HFF-Myc (cell line): ENCODE measurements around the gene DIP2C.
A peak's percentile ranks its signal among the peaks of the same experiment; 100 is the strongest.

Experiments
- DNase-seq: peaks from one replicate; pipeline ENCODE4 v3.0.0-alpha.2; 2011; ENCODE audit warnings: low read depth; ENCODE audit errors: extremely low read depth
- H3K4me3 ChIP-seq: replicated peaks from 2 replicates; pipeline ENCODE4 v1.5.1; 2011; ENCODE audit warnings: low read depth, mild to moderate bottlenecking, control low read depth, low read length
- TF ChIP-seq, protein P1 (sequence below): IDR thresholded peaks from 2 replicates; pipeline ENCODE4 v1.5.1; 2012; ENCODE audit warnings: mild to moderate bottlenecking, low read depth, low read length, control low read depth; ENCODE audit errors: missing control alignments

The DIP2C gene

DNA sequence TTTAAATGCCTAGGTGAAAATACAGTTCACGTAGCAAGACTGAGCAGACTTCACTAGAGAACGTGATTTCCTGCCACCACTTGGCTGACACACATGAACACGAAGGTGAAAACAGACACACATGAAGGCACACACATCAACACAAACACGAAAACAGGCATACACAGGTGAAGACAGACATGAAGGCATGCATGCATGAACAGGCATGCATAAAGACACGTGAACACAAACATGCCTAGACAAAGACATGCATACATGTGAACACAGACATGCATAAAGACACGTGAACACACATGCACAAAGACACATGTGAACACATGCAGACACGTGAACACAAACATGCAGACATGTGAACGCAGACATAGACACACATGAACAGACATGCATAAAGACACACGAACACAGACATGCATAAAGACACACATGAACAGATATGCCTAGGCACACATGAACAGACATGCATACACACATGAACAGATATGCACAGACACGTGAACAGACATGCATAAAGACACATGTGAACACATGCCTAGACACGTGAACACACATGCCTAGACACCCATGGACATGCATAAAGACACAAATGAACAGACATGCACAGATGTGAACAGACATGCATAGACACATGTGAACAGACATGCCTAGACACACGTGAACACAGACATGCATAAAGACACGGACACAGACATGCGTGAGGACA is 311.1 kb downstream of the DIP2C start:
- TF ChIP-seq, protein P1, sequence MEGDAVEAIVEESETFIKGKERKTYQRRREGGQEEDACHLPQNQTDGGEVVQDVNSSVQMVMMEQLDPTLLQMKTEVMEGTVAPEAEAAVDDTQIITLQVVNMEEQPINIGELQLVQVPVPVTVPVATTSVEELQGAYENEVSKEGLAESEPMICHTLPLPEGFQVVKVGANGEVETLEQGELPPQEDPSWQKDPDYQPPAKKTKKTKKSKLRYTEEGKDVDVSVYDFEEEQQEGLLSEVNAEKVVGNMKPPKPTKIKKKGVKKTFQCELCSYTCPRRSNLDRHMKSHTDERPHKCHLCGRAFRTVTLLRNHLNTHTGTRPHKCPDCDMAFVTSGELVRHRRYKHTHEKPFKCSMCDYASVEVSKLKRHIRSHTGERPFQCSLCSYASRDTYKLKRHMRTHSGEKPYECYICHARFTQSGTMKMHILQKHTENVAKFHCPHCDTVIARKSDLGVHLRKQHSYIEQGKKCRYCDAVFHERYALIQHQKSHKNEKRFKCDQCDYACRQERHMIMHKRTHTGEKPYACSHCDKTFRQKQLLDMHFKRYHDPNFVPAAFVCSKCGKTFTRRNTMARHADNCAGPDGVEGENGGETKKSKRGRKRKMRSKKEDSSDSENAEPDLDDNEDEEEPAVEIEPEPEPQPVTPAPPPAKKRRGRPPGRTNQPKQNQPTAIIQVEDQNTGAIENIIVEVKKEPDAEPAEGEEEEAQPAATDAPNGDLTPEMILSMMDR = no peak
- no peak for DNase-seq
- no peak overlapping the region for H3K4me3 ChIP-seq

DNA sequence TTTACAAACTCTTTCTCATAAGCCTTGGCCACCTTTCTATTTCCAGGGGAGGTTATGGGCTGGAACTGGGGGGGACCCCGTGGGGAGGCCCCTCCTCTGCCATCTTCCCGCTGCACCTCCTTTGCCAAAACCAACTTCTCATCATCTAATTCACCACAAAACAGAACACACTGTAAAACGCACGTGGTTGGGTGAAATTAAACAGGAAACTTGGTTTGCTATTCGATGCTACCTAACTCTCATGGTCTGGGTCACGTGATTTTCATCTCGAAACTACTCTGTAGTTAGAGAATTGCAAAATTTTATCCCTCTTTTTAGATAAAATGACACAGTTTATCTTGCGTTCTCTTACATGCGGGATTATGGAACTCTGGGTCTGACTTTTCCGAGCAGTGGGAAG is 312.2 kb downstream of the DIP2C start:
- DNase-seq = no peak
- TF ChIP-seq, protein P1 = no peak
- H3K4me3 ChIP-seq = no peak overlapping the region

DNA sequence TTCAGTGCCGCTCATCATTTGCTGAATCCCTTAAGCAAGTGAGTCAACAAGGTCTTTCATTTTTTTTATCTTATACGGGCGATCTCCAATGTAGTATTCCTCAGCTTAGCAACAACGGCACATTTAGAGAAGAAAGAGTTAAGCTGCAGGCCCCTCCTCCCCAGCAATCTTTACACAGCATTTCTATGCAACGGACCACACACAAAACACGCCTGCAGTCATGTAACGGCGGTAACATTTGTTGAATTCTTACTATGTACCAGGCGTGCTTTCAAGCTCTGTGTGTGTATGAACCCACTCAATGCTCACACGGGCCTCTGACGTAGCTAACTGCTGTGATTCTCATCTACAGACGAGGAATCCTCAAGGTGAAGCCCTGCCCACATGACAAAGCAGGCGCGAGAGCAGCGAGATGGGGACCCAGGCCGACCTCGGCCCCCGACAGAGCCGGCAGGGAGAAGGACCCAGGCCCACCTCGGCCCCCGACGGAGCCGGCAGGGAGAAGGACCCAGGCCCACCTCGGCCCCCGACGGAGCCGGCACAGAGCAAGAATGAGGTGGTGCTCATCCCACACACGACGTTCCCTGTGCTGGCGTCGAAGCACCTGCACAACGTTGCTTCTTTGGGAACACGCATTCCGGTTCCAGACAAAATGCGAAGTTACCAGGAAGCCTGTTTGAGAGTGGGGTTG is 313.5 kb downstream of the DIP2C start:
- TF ChIP-seq, protein P1 = no peak
- no peak overlapping the region for H3K4me3 ChIP-seq
- no peak for DNase-seq

DNA sequence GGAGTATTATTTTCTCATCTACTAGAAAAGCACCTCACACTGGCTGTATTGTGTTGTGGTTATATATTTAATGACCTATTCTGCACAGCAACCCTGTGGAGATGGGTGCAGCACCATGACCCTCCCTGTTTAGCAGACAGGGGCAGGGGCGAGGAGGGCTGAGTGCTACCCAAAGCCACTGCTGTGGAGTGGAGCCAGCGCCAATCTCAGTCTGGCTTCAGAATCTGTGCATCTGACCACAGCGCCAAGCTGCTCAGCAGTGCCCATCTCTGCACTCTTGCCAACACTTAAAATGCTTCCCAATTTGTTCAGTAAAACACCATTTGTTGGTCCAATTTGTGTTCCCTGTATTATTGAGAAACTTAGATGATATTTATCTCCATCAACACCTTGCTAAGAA is 315.1 kb downstream of the DIP2C start:
- DNase-seq = no peak
- no peak overlapping the region for H3K4me3 ChIP-seq
- TF ChIP-seq, protein P1 = no peak

DNA sequence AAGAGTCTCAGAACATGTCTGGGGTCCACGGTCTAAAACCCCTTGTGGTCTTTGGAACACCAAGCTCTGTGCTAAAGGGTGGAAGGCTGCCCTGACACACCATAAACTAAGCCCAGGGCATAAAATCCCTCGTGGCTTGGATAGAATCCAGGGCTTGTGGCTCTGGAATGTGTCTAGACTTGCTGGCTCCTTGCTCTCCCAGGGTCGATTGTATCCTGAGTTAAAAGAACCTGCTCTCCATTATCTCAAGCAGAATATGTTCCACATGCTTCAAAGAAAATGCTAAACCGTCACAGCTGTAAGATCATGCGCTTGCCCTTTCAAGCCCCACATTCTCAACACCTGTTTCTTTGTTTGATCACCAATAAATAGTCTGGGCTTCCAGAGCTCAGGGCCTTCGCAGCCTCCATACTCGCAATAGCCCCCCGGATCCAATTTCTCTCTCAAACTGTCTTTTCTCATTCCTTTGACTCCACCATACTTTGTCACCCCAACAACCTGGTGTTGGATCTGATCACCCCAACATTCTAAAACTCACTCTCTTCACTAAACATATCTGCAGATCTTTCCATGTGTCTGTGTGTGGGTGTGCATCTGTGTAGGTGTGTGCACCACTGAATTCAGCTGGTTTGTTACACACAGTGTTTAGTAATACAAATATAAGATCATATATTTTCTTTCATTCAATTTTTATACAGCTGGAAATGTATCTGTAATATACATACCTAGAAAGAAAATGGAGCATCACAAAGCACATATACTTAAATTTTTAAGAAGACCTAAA is 315.8 kb downstream of the DIP2C start:
- peak; percentile 74 for DNase-seq
- TF ChIP-seq, protein P1 = no peak
- H3K4me3 ChIP-seq = no peak overlapping the region

DNA sequence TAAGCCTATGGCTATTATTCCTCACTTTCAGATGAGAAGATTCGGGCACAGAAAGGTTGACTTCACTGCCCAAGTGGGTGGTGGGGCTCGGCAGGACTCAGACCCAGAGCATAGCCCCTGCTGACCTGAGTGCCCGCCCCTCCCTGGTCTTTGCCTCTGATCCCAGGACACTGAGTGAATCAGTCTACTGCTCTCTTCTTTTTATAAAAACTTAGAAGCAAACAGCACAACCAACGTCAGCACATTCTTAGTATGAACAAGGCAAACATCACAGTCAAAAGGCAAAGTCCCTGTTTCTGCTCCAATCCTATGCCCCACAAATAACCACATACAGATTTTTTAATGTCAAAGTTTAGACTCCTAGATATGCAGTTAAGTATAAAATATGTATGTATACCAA is 316.5 kb downstream of the DIP2C start:
- H3K4me3 ChIP-seq = no peak overlapping the region
- no peak for DNase-seq
- TF ChIP-seq, protein P1 = no peak
